ENCODE data around the gene TMEM63B.
A peak's percentile ranks its signal among the peaks of the same experiment; 100 is the strongest.
"Not testable (repeated sequence)": the region's sequence is repeated elsewhere in the genome, so short reads cannot be mapped to it uniquely, and the experiment has no call there.

The TMEM63B gene

DNA sequence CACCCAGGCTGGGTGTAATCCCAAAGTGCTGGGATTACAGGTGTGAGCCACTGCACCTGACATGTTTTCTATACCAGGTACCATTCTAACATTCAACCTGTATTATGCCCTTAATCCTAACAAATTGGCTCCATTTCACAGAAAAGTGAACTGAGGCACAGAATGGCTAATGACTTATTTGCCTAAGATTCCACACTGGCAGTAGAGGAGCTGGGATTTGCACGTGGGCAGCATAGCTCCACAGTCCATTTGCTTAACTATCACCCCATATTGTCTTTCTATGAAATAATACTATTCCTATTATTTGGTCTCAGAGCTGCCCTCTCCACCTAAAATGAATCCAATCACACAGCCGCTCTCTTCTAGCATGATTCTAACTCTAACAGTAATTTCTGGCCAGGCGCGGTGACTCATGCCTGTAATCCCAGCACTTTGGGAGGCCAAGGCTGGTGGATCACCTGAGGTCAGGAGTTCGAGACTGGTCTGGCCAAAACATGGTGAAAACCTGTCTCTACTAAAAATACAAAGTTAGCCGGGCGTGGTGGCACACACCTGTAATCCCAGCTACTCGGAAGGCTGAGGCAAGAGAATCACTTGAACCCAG lies 66.1 kb downstream of the TMEM63B start:
- TF ChIP-seq, protein P1, sequence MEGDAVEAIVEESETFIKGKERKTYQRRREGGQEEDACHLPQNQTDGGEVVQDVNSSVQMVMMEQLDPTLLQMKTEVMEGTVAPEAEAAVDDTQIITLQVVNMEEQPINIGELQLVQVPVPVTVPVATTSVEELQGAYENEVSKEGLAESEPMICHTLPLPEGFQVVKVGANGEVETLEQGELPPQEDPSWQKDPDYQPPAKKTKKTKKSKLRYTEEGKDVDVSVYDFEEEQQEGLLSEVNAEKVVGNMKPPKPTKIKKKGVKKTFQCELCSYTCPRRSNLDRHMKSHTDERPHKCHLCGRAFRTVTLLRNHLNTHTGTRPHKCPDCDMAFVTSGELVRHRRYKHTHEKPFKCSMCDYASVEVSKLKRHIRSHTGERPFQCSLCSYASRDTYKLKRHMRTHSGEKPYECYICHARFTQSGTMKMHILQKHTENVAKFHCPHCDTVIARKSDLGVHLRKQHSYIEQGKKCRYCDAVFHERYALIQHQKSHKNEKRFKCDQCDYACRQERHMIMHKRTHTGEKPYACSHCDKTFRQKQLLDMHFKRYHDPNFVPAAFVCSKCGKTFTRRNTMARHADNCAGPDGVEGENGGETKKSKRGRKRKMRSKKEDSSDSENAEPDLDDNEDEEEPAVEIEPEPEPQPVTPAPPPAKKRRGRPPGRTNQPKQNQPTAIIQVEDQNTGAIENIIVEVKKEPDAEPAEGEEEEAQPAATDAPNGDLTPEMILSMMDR (IDR thresholded peaks at IDR 0.05; ENCODE audit: insufficient read depth, low read depth, low read length, missing control alignments), result no peak
- no peak overlapping the region for H3K4me3 ChIP-seq (ENCODE audit: low read length)
- no peak for DNase-seq (ENCODE audit: low read depth)

DNA sequence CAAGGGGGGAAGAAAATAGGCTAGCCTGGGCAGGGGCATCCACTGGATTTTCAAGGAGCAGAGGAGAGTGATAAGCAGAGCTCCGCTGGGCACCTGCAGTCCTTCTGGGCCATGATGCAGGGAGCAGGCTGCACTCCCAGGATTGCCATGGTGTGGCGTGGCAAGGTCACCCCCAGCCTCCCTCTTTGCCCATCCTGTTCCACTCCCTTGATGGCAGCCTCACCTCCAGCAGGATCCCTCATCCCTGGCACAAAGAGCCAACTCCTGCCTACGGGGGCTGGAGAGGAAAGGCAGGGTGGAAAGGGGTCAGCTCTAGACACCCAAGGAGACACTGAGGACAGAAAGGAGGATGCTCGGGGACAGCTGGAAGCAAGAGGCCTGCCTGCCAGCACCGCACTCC lies 67.0 kb downstream of the TMEM63B start:
- no peak for DNase-seq (ENCODE audit: low read depth)
- TF ChIP-seq, protein P1 (IDR thresholded peaks at IDR 0.05; ENCODE audit: insufficient read depth, low read depth, low read length, missing control alignments), result no peak
- H3K4me3 ChIP-seq (ENCODE audit: low read length), result no peak overlapping the region

DNA sequence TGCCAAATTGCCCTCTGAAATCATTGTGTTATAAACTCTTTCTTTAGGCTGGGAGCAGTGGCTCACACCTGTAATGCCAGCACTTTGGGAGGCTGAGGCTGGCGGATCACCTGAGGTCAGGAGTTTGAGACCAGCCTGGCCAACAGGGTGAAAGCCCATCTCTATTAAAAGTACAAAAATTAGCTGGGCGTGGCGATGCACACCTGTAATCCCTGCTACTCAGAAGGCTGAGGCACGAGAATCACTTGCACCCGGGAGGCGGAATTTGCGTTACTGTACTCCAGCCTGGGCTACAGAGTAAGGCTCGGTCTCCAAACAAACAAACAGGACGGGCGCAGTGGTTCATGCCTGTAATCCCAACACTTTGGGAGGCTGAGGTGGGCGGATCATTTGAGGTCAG lies 69.0 kb downstream of the TMEM63B start:
- H3K4me3 ChIP-seq (ENCODE audit: low read length); DNase-seq (ENCODE audit: low read depth): not testable (repeated sequence)

DNA sequence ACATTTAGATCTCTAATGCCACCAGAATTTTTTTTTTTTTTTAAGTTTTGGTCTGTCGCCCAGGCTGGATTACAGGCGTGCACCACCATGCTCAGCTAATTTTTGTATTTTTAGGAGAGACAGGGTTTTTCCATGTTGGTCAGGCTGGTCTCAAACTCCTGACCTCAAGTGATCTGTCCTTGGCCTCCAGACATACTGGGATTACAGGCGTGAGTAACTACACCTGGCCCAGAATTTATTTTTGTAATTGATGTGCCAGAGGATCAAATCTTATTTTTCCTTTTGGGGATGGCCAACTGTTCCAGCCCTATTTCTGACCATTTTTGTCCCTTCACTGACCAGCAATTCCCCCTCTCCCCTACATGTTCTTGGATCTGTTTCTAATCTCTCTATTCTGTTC lies 71.3 kb downstream of the TMEM63B start:
- TF ChIP-seq, protein P1 (IDR thresholded peaks at IDR 0.05; ENCODE audit: insufficient read depth, low read depth, low read length, missing control alignments), result no peak
- DNase-seq (ENCODE audit: low read depth), result no peak
- H3K4me3 ChIP-seq (ENCODE audit: low read length), result no peak overlapping the region

DNA sequence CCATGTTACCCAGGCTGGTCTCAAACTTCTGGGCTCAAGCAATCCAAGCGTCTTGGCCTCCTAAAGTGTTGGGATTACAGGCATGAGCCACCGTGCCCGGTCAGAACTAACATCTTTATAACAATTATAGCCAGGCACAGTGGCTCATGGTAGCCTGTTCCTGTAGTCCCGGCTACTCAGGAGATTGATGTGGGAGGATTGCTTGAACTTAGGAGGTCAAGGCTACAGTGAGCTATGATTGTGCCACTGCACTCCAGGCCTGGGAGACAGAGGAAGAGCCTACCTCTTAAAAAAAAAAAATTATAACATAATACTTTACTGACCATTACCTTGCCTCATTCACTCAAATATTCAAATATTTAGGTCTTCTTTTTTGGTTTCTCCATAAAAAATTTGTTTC lies 72.5 kb downstream of the TMEM63B start:
- TF ChIP-seq, protein P1 (IDR thresholded peaks at IDR 0.05; ENCODE audit: insufficient read depth, low read depth, low read length, missing control alignments), result no peak
- no peak overlapping the region for H3K4me3 ChIP-seq (ENCODE audit: low read length)
- DNase-seq (ENCODE audit: low read depth), result no peak

DNA sequence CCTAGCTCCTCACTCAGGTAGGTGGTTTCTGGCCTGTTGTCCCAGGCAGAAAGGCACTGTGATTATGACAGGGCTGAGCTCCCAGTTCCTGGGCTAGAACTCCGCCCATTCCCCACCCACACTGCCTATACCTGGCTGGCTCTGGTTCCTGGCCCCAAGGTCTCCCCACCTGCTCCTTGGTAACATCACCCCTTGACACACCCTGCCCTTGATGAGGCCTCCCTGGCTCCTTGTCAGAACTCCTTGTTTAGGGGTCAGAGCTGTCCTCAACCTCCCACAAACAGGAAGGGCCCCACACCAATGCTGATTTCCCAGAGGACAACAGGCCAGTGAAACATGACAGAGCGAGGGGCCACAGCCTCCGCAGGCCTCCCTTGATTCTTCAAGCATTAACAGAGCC lies 73.8 kb downstream of the TMEM63B start:
- peak overlapping the region; percentile 18 for H3K4me3 ChIP-seq (ENCODE audit: low read length)
- TF ChIP-seq, protein P1 (IDR thresholded peaks at IDR 0.05; ENCODE audit: insufficient read depth, low read depth, low read length, missing control alignments), result no peak
- DNase-seq (ENCODE audit: low read depth), result peak; percentile 45

DNA sequence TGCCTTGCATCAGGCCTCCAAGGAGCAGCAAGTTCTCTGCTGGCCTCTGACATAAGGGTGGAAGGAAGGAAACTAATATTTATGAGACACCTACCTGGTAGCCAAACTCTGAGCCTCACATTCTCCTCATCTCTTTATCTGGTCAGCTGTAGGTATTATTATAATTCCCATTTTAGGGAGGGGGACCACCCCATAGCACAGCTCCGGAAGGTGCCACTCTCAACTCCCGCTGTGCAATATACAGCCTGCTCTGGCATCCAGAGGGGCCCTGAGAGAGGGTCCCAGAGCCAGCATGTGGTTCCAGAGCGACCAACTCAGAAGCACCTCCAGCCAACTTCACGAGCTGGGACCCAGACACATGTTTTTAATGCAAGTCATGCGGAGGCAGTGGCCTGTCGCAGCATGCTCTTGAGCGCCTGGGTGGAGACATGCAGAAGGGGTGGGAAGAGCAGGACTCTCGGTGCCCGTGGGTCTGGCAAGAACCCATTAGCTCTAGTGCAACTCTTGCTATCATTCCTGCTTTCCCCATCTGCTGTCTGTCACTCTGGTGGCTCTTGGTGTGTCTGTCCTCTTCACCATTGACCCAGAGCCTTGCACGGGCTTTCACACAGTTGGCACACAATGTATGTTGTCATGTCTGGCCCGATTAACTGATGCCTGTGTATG lies 74.4 kb downstream of the TMEM63B start:
- DNase-seq (ENCODE audit: low read depth), result peak; percentile 88
- TF ChIP-seq, protein P1 (IDR thresholded peaks at IDR 0.05; ENCODE audit: insufficient read depth, low read depth, low read length, missing control alignments), result no peak
- H3K4me3 ChIP-seq (ENCODE audit: low read length), result peak overlapping the region; percentile 18

All from epithelial cell of esophagus (primary cell).